ENCODE data around the gene ST3GAL4. TPM values are rescaled to one million over a fixed set of nuclear protein-coding genes. Genes with fewer than 3 reads are reported as not detected.

Gene ST3GAL4
- polyA plus RNA-seq, 1 of the 3 experiments (the other 2 are of a cell fraction), result 32.0 TPM

- no peak for TF ChIP-seq REST (IDR thresholded peaks at IDR 0.05; ENCODE audit: low read depth, low read length)
- TF ChIP-seq CTCF (IDR thresholded peaks at IDR 0.05), result no peak
- no peak for TF ChIP-seq YY1 (IDR thresholded peaks at IDR 0.05; ENCODE audit: low read depth)
These were observed 102.3 kb downstream of the ST3GAL4 start (continued) for GRCh38 chr11:126457817-126458216.

GRCh38 chr11:126459691-126460281 is 104.3 kb downstream of the ST3GAL4 start:
- Histone ChIP-seq H3K4me3 (ENCODE audit: low read depth in 2 of 2, low read length in 1 of 2) (no peak overlapping the region), H3K9ac (no peak overlapping the region), H3K27ac (ENCODE audit: low read depth in 2 of 2, low read length in 1 of 2) (no peak overlapping the region), H2AFZ (ENCODE audit: low read depth) (no peak overlapping the region), H3K36me3 (replicated peaks in 1 of 2; ENCODE audit: control insufficient read depth in 1 of 2, insufficient read depth in 2 of 2, low read length in 1 of 2) (no peaks in the 10 kb centered on the region), H3K4me1 (ENCODE audit: control insufficient read depth in 1 of 2, insufficient read depth in 2 of 2, low read depth in 1 of 2, low read length in 1 of 2) (peaks cover 0 to 42% of the 10 kb centered on the region in 2 experiments; a peak in 1 of 4 replicates), H3K9me3 (no peaks in the 10 kb centered on the region), H3K9me2 (no peaks in the 10 kb centered on the region), H3F3A (replicated peaks; ENCODE audit: insufficient read depth) (no peaks in the 10 kb centered on the region), H3K79me2 (ENCODE audit: insufficient read depth) (no peaks in the 10 kb centered on the region), H3K27me3 (ENCODE audit: insufficient read depth) (no peaks in the 10 kb centered on the region), H3K4me2 (no peak overlapping the region), H4K20me1 (ENCODE audit: insufficient read depth) (no peaks in the 10 kb centered on the region)
- WGBS (ENCODE audit: low lambda C conversion rate), result 83% methylated on average over 10 of the region's 10 CpGs
- POLR2A ChIA-PET, result interaction anchor here (0.7 kb wide), 1 partner anchor 16 kb away, joined by 3 read pairs; no protein-coding TSS in a partner anchor
- CTCF ChIA-PET, result interaction anchor here (0.6 to 2.5 kb wide), 6 partner anchors 9 to 880 kb away, joined by 3 to 18 read pairs (median 3); no protein-coding TSS in a partner anchor
- TF ChIP-seq EZH2phosphoT487 (IDR thresholded peaks at IDR 0.05; ENCODE audit: borderline replicate concordance, low read depth) (no peak), REST (IDR thresholded peaks at IDR 0.05; ENCODE audit: low read depth, low read length) (no peak), SIN3A (IDR thresholded peaks at IDR 0.05; ENCODE audit: borderline replicate concordance, low read depth, low read length) (no peak), NFIC (IDR thresholded peaks at IDR 0.05; ENCODE audit: borderline replicate concordance) (no peak), FOXJ3 (CRISPR knock-in tag; IDR thresholded peaks at IDR 0.05) (no peak), TAF1 (IDR thresholded peaks at IDR 0.05; ENCODE audit: borderline replicate concordance, low read depth, low read length) (no peak)
- DNase-seq, result no peak
